Right forelimb (tissue), 1 donor: ENCODE measurements around the gene GRK5.

Source experiments
- DNase-seq: peaks from one replicate; pipeline ENCODE4 v3.0.0-alpha.2; 2018

GRK5 gene

GRCh38 chr10:119323085-119324016 is 116.0 kb downstream of the GRK5 start:
- no peak for DNase-seq

GRCh38 chr10:119325131-119325530 is 117.8 kb downstream of the GRK5 start:
- no peak for DNase-seq

- no peak for DNase-seq
Measured at GRCh38 chr10:119326167-119326566, 118.8 kb downstream of the GRK5 start.

- no peak for DNase-seq
Measured at GRCh38 chr10:119327096-119327745, 119.8 kb downstream of the GRK5 start.

- DNase-seq: no peak
Measured at GRCh38 chr10:119328223-119328622, 120.9 kb downstream of the GRK5 start.

GRCh38 chr10:119330342-119330741 is 123.0 kb downstream of the GRK5 start:
- DNase-seq: no peak

- no peak for DNase-seq
Measured at GRCh38 chr10:119331061-119331460, 123.7 kb downstream of the GRK5 start.

- DNase-seq: no peak
Measured at GRCh38 chr10:119333146-119333792, 125.9 kb downstream of the GRK5 start.

GRCh38 chr10:119335671-119336353 is 128.4 kb downstream of the GRK5 start:
- DNase-seq: no peak

- DNase-seq: no peak
Measured at GRCh38 chr10:119336599-119336998, 129.2 kb downstream of the GRK5 start.

GRCh38 chr10:119337223-119337622 is 129.9 kb downstream of the GRK5 start:
- no peak for DNase-seq

- no peak for DNase-seq
Measured at GRCh38 chr10:119337796-119338432, 130.5 kb downstream of the GRK5 start.

GRCh38 chr10:119339109-119339508 is 131.7 kb downstream of the GRK5 start:
- DNase-seq: no peak

- DNase-seq: no peak
Measured at GRCh38 chr10:119340893-119341458, 133.6 kb downstream of the GRK5 start.

GRCh38 chr10:119341459-119342301 is 134.3 kb downstream of the GRK5 start:
- no peak for DNase-seq

GRCh38 chr10:119342335-119342734 is 135.0 kb downstream of the GRK5 start:
- DNase-seq: no peak

- DNase-seq: no peak
Measured at GRCh38 chr10:119343011-119343601, 135.7 kb downstream of the GRK5 start.

GRCh38 chr10:119344381-119344780 is 137.0 kb downstream of the GRK5 start:
- DNase-seq: no peak

GRCh38 chr10:119346095-119346832 is 138.9 kb downstream of the GRK5 start:
- no peak for DNase-seq
